Renal cortical epithelial cell (primary cell): Measurements from ENCODE around the gene RAB3IL1. TPM values are rescaled to one million over a fixed set of nuclear protein-coding genes. Genes with fewer than 3 reads are reported as not detected.

Source experiments
- DNase-seq: peaks from one replicate; pipeline ENCODE4 v3.0.0-alpha.2; 2011; ENCODE audit warnings: low read depth
- total RNA-seq: library from RNA; depleted of rRNA; stranded (reverse); fragments of >200 nt; gene quantifications from 2 replicates; pipeline ENCODE4 v1.2.3, GENCODE V29; 2014

Gene RAB3IL1
- total RNA-seq, 1 donor from 2014 or later: 0.75 TPM

GRCh38 chr11:61918938-61919704 is 1.8 kb upstream of the RAB3IL1 start:
- no peak for DNase-seq

- DNase-seq: no peak
Measured at GRCh38 chr11:61918251-61918937, 1.0 kb upstream of the RAB3IL1 start.

- DNase-seq: no peak
Measured at GRCh38 chr11:61916737-61917333, 531 bp downstream of the RAB3IL1 start.

DNA sequence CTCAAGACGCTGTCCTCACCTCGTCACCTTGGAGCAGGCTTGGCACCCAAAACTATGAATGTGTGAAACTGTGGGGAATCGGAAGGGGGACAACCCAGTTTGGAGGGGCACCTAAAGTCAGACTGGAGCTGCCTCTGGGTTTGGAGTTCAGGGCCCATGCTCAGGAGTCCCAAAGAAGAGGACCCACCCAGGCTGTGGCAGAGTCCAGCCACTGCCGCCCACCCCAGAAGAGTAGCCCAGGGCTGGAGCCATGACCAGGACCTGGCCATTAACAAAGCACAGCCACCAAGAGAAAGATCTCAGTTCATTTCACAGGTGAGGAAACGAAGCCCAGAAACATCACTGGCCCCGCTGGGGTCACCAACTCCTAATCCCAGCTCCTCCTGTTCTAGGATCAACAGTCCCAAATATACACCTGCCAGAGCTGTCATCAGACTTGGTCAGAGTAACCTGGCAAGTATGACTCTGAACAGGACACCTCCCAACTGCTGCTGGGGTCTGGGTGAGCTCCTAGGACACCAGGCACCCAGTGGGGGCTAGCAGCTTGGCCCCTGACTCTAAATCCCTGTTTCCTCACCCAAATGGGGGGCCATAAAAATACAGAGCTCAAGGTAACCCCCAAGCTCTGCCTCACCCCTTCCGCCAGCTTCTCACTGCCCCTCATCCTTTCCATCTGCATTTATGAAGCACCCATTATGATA is 2.7 kb downstream of the RAB3IL1 start:
- DNase-seq: no peak

DNA sequence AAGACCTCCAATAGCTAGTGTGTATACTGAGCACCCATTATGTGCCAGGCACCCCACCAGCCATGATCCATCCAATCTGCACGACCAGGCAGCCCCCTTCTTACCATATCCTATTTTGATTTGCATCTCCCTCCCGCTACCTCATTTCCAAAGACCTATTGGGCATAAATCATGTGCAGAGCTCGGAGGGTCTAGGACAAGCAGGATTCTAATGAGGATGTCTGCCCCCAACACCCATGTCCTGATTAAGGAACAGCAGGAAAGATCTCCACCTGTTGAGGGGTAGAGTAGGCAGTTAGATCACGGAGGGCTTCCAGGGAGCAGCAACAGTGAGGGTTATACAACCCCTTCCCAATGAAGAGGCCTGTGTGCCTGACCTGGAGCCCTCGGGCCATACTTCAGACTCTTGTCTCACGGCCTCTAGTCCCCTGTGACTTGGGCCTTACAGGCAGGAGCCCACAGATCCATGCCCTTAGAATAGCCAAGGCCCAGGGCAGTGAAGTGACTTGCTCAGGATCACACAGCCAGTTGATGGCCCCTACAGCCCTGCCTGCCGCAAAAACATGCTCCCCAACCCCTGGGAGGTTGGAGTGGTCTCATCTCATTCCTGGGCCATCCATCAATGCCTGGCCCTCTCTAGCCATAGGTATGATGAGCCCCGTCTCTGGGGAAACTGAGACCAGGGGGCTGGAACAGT is 3.5 kb downstream of the RAB3IL1 start:
- no peak for DNase-seq

- no peak for DNase-seq
Measured at GRCh38 chr11:61912991-61913698, 4.2 kb downstream of the RAB3IL1 start.

DNA sequence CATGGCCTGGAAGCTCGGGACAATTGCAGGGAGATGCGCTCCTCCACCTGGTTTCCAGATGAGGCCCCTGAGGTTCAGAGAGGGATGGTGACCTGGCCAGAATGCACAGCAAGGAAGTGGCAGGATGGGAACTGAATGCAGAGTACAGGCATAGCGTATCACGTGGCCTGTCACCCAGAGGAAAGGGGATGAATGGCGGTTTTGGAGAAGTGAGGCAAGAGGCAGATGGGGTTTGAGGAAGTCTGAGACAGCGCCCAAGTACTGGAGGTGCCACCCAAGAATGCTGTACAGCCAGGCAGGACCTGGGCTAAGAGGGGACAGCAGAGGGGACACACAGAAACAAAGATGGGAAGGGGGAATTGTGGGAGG is 4.9 kb downstream of the RAB3IL1 start:
- no peak for DNase-seq

DNA sequence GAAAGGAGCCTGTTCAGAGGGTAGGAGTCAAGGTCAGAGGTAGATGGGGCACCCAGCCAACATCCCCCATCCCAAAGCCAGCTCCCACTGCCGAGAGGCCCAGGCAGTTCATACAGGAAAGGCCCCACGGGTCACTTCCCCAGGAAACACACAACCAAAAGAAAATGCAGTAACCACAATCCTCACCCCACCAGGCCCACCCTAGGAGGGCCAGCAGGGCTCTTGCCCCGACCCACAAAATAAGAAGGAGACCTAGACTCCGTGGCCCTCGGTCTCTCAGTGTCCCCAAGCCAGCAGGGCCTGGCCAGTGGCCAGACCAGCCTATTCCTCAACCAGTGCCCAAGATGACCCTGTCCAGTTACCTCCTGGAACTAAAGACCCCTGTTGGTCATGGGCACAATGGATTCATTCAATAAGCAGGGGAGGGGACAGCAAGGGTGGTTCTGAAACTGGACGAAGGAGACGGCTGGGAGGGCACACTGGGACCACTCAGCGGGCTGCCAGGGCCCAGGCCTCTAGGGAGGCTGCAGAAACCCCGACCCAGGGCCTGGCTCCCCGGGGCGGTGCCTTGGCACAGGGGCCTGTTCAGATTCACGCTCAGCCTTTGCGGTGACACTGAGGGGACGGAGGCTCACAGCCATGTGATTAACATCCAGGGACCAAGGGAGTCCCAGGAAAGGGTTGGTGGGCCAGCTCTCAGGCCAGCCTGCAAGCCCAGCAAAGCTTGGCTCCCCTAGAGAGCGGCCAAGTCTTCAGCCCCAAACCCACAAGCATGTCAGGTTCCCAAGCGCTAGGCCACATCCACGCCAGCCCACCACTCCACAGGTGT is 5.5 kb downstream of the RAB3IL1 start:
- no peak for DNase-seq

DNA sequence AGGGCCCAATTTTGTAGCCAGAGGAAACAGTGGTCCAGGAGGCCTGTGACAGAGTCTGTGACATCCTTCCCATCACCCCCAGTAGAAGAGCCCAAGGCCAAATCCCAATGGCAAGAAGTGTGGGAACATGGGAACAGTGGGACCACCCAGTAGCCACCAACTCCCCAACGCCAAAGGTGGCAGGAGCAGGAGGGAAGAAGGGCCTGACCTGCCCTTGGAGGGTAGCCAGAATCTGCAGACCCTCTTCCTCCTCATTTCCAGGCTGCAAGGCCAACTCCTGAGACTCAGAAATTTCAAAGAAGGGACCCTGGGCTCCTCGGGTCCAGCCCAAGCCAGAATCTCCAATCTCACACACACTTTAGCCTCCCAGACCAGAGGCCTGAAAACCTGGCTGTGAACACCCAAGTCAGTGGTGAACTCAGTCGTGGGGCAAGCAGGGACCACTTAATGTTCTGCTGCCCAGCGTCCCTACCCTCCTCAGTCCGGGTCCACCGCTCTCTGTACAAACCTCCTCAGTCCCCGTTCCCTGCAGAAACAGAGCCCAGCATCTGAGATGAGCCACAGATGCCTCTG is 6.2 kb downstream of the RAB3IL1 start:
- no peak for DNase-seq

DNA sequence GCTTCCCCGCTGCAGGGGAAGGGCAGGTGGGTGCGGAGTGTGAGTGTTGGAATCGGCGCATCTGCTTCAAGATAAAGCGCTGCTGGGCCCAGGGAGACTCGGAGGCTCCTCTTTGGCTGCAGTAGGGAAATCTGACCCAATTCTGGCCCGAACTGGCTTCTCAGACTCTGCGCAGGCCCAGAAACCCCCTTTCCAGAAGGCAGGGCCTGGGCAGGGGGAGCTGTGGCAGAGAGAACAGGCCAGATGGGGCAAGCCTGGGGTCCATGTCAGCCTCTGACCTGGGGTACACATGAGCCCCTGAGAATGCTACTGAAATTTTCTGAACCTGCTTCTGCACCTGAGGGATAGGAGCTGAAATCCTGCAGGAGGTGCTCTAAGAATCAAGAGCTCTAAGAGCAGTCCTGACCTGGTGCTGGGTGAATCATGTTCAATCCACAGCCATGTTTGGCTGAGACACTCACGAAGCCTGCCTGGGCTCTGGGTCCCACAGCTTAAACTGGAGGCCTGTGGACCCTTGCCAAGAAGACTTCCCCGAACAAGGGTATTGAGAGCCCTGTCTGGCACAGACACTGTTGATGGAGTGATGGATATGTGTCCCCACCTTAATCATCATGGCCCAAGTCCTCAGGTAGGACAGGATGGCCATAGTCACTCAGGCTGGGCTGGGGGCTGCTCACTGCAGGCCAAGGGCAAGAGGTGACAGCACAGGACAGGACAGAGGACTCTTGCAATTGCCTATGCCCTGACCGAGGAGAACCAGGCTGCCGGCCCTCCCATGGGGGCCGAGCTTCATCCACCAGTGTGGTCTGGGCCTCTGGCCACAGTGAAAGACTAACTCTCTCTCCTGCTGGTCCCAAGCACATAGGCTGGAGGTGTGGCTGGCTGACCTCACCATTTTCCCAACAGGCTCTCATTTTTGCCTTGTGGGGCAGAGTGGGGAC is 6.9 kb downstream of the RAB3IL1 start:
- DNase-seq: no peak

DNA sequence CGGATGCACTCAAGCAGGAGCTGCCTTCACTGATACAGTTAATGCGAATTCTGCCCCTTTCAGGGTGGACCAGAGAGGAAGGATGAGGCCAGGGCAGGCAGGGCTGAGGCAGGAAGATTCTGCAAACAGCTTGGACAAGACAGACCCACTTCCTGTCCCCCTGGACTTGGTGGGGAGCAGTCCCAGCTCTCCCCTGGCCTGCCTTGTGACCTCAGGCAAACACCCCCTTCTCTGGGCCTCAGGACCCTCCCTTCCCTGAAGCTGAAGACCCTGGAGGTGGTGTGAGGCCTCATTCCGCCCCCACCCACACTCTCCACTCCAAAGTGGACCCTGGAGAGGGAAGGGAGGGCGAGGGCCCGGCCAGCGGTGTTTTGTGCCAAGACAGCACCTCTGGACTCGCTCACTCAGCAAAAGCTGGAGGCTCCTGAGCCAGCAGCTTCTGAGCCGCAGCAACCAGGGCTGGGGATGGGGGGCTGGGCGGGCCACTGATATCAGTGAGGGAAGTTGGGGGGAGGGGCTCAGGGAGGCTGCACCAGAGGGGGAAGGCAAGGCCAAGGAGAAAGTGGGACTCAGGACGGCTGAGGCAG is 8.5 kb downstream of the RAB3IL1 start:
- DNase-seq: no peak

GRCh38 chr11:61907871-61908729 is 9.3 kb downstream of the RAB3IL1 start:
- DNase-seq: no peak

GRCh38 chr11:61907282-61907681 is 10.1 kb downstream of the RAB3IL1 start:
- no peak for DNase-seq

DNA sequence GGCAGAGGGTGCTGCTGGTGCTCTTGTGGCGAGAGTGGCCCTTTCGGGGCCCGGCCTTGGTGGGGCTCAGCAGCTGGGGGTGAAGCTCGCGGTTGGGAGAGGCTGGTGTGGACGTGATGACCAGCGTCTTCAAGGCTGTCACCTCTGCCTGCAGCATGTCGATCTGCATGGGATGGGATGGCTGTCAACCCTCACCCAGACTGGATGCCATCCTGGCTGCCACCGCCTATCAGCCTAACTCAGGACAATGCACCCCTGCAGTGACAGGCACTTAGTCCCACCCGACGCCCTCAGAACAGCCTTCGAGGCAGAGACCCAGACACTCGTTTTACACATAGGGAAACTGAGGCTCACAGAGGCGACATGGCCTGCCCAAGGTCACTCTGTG is 10.8 kb downstream of the RAB3IL1 start:
- no peak for DNase-seq

- no peak for DNase-seq
Measured at GRCh38 chr11:61905801-61906521, 11.4 kb downstream of the RAB3IL1 start.

DNA sequence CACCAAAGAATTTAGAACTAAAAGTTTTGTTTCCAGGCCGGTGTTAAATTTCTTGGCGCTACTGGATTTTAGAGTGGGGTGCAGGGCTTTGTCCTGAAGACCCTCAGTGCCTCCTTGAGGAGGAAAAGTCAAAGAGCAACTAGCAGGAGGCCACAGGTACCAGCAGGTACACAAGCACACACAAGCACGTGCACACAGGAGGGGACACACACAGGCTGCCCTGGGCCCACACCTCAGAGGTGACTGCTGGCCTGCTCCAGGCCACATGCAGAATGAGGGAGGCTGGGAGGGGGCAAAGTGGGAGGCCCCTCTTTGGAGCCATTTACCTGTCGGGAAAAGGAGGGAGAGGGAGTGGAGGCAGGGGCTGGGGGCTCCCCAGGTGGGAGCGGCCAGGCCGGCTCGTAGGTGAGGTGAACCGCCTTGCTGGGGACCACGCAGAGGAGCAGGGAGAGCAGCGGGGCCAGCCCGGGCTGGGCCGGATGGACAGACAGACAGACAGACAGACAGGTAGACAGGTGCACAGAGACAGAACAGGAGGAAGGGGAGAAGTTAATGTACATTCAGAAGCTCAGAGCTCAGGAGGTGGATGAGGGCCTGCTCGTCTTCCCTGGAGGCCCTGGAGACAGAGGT is 12.2 kb downstream of the RAB3IL1 start:
- DNase-seq: no peak
